AG04450 (cell line): ENCODE measurements around the gene OR9A4. TPM values are rescaled to one million over a fixed set of nuclear protein-coding genes. Genes with fewer than 3 reads are reported as not detected.

Experiments used
- CTCF ChIA-PET: fragments of 300-600, 350-600 bp; formaldehyde crosslinking; extraction: SDS; loops from one replicate; lab custom pipeline; 2022; ENCODE audit warnings: antibody characterized with exemption, inconsistent platforms; lab: Charles Lee
- POLR2A ChIA-PET: fragments of 350-600 bp; formaldehyde crosslinking; extraction: SDS; loops from one replicate; lab custom pipeline; 2021; ENCODE audit warnings: antibody characterized with exemption, inconsistent platforms; lab: Yijun Ruan, JAX
- DNase-seq: peaks from one replicate; pipeline ENCODE4 v3.0.0-alpha.2; 2011; ENCODE audit warnings: low read depth, low spot score
- H3K27ac ChIP-seq: one replicate; pipeline ENCODE4 v1.5.1; 2012; ENCODE audit warnings: low read depth, low read length, control low read depth
- H3K27me3 ChIP-seq: one replicate; pipeline ENCODE4 v1.6.0; 2012; ENCODE audit warnings: low read length; ENCODE audit not compliant: control insufficient read depth, insufficient read depth
- H3K4me3 ChIP-seq: 2 replicates; pipeline ENCODE4 v1.5.1; 2011; ENCODE audit warnings: mild to moderate bottlenecking, low read depth, low read length, control low read depth
- H3K9me3 ChIP-seq: 2 replicates; pipeline ENCODE4 v1.5.1; 2012; ENCODE audit warnings: low read length; ENCODE audit not compliant: control insufficient read depth, insufficient read depth
- polyA plus RNA-seq: library from polyadenylated mRNA; depleted of rRNA; stranded (reverse); fragments of >200 nt; gene quantifications from 2 replicates; pipeline ENCODE4 v1.2.3, GENCODE V29; 2011
- TF ChIP-seq, protein P1 (sequence below): IDR thresholded peaks from 2 replicates; pipeline ENCODE4 v1.5.1; 2011; ENCODE audit warnings: low read depth, low read length, control low read depth, inconsistent platforms

Gene OR9A4
- polyA plus RNA-seq, 1 experiment = not detected

GRCh38 chr7:141943846-141944245, 27.6 kb downstream of the OR9A4 start:
- TF ChIP-seq, protein P1, sequence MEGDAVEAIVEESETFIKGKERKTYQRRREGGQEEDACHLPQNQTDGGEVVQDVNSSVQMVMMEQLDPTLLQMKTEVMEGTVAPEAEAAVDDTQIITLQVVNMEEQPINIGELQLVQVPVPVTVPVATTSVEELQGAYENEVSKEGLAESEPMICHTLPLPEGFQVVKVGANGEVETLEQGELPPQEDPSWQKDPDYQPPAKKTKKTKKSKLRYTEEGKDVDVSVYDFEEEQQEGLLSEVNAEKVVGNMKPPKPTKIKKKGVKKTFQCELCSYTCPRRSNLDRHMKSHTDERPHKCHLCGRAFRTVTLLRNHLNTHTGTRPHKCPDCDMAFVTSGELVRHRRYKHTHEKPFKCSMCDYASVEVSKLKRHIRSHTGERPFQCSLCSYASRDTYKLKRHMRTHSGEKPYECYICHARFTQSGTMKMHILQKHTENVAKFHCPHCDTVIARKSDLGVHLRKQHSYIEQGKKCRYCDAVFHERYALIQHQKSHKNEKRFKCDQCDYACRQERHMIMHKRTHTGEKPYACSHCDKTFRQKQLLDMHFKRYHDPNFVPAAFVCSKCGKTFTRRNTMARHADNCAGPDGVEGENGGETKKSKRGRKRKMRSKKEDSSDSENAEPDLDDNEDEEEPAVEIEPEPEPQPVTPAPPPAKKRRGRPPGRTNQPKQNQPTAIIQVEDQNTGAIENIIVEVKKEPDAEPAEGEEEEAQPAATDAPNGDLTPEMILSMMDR = no peak
- H3K27me3 ChIP-seq = no peaks in the 10 kb centered on the region
- H3K27ac ChIP-seq = no peak overlapping the region
- ChIA-PET CTCF (no interaction called here), POLR2A (no interaction called here)
- no peaks in the 10 kb centered on the region for H3K9me3 ChIP-seq
- H3K4me3 ChIP-seq = no peak overlapping the region
- DNase-seq = no peak

- POLR2A ChIA-PET = no interaction called here
- H3K27me3 ChIP-seq = no peaks in the 10 kb centered on the region
- CTCF ChIA-PET = no interaction called here
- no peak overlapping the region for H3K27ac ChIP-seq
- peaks cover 3% of the 10 kb centered on the region; the same call in 1 of the 2 replicates for H3K9me3 ChIP-seq
- DNase-seq = no peak
- TF ChIP-seq, protein P1 = no peak
- no peak overlapping the region for H3K4me3 ChIP-seq
Measured at GRCh38 chr7:141944811-141945210, 28.6 kb downstream of the OR9A4 start.

- Histone ChIP-seq H3K27me3 (no peaks in the 10 kb centered on the region), H3K27ac (no peak overlapping the region), H3K4me3 (no peak overlapping the region), H3K9me3 (peaks cover 3% of the 10 kb centered on the region; the same call in 1 of the 2 replicates)
- DNase-seq = no peak
- CTCF ChIA-PET = no interaction called here
- POLR2A ChIA-PET = no interaction called here
- TF ChIP-seq, protein P1 = no peak
Measured at GRCh38 chr7:141945356-141945755, 29.2 kb downstream of the OR9A4 start.

- H3K4me3 ChIP-seq = no peak within 1 kb of the TSS
- CTCF ChIA-PET = no interaction called here
- TF ChIP-seq, protein P1 = no peak
- peaks cover 3% of the 10 kb centered on the region; the same call in 1 of the 2 replicates for H3K9me3 ChIP-seq
- no peak for DNase-seq
- no peak within 1 kb of the TSS for H3K27ac ChIP-seq
- POLR2A ChIA-PET = no interaction called here
- H3K27me3 ChIP-seq = no peaks in the 10 kb centered on the region
Measured at GRCh38 chr7:141946796-141947195, 30.6 kb downstream of the OR9A4 start, which contains the start of gene CLEC5A. CLEC5A (minus strand) TSS chr7:141946974; CDS start chr7:141946292, 682 bp downstream.

GRCh38 chr7:141949021-141949420, 32.8 kb downstream of the OR9A4 start:
- H3K9me3 ChIP-seq = peaks cover 3% of the 10 kb centered on the region; the same call in 1 of the 2 replicates
- POLR2A ChIA-PET = no interaction called here
- TF ChIP-seq, protein P1 = no peak
- no peaks in the 10 kb centered on the region for H3K27me3 ChIP-seq
- DNase-seq = no peak
- no peak overlapping the region for H3K4me3 ChIP-seq
- CTCF ChIA-PET = no interaction called here
- H3K27ac ChIP-seq = no peak overlapping the region
